AG09319 (cell line): ENCODE results near the gene JPH3.

Source experiments
- DNase-seq: peaks from one replicate; pipeline ENCODE4 v3.0.0-alpha.2; 2010; ENCODE audit warnings: low read depth; ENCODE audit errors: extremely low read depth
- CTCF ChIP-seq: IDR thresholded peaks from 2 replicates; pipeline ENCODE4 v1.5.1; 2011; ENCODE audit warnings: low read depth, mild to moderate bottlenecking, inconsistent platforms, low read length, moderate library complexity

JPH3 gene

GRCh38 chr16:87602821-87603683 is 744 bp downstream of the JPH3 start:
- no peak for TF ChIP-seq CTCF
- no peak for DNase-seq

- DNase-seq = no peak
- TF ChIP-seq CTCF = no peak
Observed at GRCh38 chr16:87603684-87604633, 1.7 kb downstream of the JPH3 start.

- DNase-seq = no peak
- TF ChIP-seq CTCF = no peak
Observed at GRCh38 chr16:87604634-87605111, 2.4 kb downstream of the JPH3 start.

GRCh38 chr16:87607223-87607622 is 4.9 kb downstream of the JPH3 start:
- no peak for TF ChIP-seq CTCF
- no peak for DNase-seq

GRCh38 chr16:87607871-87608270 is 5.6 kb downstream of the JPH3 start:
- DNase-seq = no peak
- TF ChIP-seq CTCF = no peak

- no peak for DNase-seq
- no peak for TF ChIP-seq CTCF
Observed at GRCh38 chr16:87608400-87608985, 6.2 kb downstream of the JPH3 start.
